Vagina (tissue), 2 donors: ENCODE data around the gene ITIH6.

Experiments used
- POLR2AphosphoS5 ChIP-seq, 2 donors: sonication (generic); formaldehyde crosslinking; IDR thresholded peaks; one replicate each; pipeline ENCODE4 v1.9.0; 2017; ENCODE audit warnings: antibody characterized with exemption in 2 of 2, mild to moderate bottlenecking in 2 of 2, low read depth in 1 of 2; ENCODE audit not compliant: insufficient read depth in 1 of 2
- TF ChIP-seq, protein P1 (sequence below), 3 experiments: fragments of 450-650 bp in 2 of 3; fragments of 200-600 bp in 1 of 3; sonication (generic) in 1 of 3; IDR thresholded peaks; one replicate each; pipeline ENCODE4 v1.5.1; 2017 to 2019; ENCODE audit warnings: antibody characterized with exemption in 3 of 3, mild to moderate bottlenecking in 2 of 3, moderate library complexity in 2 of 3

DNA sequence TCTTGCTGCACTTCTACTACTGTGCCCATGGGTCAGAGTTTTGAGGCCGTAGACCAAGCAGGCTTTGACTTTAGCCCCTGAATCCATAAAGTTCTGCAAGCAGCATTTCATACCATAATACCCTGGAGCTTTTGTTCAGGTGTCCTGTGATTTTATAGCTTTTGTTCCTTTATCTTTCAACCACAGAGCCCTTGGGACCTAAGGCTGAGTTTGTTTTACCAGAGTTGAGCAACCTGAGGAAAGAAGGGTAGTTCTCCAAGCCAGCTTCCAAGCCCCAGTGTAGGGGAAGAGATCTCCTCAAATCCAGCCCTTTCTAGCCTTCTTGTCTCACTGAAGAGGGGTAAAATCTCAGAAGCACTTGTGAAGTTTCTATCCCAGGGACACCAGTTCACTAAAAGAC, 44.6 kb upstream of the ITIH6 start:
- TF ChIP-seq, protein P1, sequence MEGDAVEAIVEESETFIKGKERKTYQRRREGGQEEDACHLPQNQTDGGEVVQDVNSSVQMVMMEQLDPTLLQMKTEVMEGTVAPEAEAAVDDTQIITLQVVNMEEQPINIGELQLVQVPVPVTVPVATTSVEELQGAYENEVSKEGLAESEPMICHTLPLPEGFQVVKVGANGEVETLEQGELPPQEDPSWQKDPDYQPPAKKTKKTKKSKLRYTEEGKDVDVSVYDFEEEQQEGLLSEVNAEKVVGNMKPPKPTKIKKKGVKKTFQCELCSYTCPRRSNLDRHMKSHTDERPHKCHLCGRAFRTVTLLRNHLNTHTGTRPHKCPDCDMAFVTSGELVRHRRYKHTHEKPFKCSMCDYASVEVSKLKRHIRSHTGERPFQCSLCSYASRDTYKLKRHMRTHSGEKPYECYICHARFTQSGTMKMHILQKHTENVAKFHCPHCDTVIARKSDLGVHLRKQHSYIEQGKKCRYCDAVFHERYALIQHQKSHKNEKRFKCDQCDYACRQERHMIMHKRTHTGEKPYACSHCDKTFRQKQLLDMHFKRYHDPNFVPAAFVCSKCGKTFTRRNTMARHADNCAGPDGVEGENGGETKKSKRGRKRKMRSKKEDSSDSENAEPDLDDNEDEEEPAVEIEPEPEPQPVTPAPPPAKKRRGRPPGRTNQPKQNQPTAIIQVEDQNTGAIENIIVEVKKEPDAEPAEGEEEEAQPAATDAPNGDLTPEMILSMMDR (IDR thresholded peaks at IDR 0.05), result no peak
- TF ChIP-seq POLR2AphosphoS5 (IDR thresholded peaks at IDR 0.05; ENCODE audit: insufficient read depth in 1 of 2, low read depth in 1 of 2), result no peak
